Suprapubic skin (tissue), 4 donors: Measurements from ENCODE around the gene NEAT1.

Experiments
- EP300 ChIP-seq: sonication (generic); formaldehyde crosslinking; IDR thresholded peaks from one replicate; pipeline ENCODE4 v1.6.1; 2017; ENCODE audit warnings: antibody characterized with exemption
- POLR2A ChIP-seq, 2 donors: fragments of 450-650 bp; IDR thresholded peaks; one replicate each; pipeline ENCODE4 v1.6.1; 2017; ENCODE audit warnings: antibody characterized with exemption in 2 of 2, mild to moderate bottlenecking in 2 of 2, moderate library complexity in 2 of 2
- POLR2AphosphoS5 ChIP-seq, 3 donors: sonication (generic); formaldehyde crosslinking; IDR thresholded peaks; one replicate each; pipeline ENCODE4 v1.6.1; 2017; ENCODE audit warnings: antibody characterized with exemption in 3 of 3
- TF ChIP-seq, protein P1 (sequence below), 2 donors: fragments of 200-600 bp in 1 of 2; fragments of 450-650 bp in 1 of 2; sonication (generic) in 1 of 2; IDR thresholded peaks; one replicate each; pipeline ENCODE4 v1.5.1; 2016 to 2019; ENCODE audit warnings: antibody characterized with exemption in 2 of 2, mild to moderate bottlenecking in 1 of 2, moderate library complexity in 1 of 2

DNA sequence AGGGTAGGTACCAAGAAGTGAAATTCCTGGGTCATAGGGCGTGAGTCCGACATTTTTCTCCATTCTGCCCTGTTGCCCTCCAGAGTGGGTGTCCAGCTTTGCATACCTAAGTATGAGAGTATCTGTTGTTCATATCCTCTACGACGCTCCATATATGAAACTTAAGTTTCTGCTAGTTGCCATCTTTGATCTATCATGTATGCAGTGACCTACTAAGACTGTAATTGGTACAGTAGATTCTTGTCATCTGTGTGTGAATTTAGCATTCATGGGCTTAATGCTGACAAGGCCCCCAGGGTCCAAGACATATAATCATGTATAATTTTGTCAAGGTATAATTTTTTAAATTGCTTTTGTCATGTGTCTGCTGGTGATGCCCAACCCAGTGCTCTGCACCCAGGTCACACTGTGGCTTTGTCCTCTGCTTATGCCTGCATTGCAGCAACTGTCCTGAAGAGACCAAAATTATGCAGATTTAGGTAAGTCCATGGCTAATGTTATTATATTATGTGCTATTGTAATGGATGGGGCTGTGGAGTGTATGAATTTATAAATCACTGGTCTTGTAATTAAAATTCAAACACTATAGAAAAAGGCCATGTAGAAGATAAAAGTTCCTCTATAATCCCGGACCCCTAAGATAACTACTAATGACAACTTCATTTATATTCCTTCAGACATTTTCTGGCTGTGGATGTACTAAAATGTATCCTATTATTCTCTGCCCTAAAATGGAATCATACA lies 12.2 kb downstream of the NEAT1 start:
- TF ChIP-seq, protein P1, sequence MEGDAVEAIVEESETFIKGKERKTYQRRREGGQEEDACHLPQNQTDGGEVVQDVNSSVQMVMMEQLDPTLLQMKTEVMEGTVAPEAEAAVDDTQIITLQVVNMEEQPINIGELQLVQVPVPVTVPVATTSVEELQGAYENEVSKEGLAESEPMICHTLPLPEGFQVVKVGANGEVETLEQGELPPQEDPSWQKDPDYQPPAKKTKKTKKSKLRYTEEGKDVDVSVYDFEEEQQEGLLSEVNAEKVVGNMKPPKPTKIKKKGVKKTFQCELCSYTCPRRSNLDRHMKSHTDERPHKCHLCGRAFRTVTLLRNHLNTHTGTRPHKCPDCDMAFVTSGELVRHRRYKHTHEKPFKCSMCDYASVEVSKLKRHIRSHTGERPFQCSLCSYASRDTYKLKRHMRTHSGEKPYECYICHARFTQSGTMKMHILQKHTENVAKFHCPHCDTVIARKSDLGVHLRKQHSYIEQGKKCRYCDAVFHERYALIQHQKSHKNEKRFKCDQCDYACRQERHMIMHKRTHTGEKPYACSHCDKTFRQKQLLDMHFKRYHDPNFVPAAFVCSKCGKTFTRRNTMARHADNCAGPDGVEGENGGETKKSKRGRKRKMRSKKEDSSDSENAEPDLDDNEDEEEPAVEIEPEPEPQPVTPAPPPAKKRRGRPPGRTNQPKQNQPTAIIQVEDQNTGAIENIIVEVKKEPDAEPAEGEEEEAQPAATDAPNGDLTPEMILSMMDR (IDR thresholded peaks at IDR 0.05), result no peak
- TF ChIP-seq POLR2A (IDR thresholded peaks at IDR 0.05) (no peak), POLR2AphosphoS5 (IDR thresholded peaks at IDR 0.05) (no peak), EP300 (no peak)
